Renal pelvis (tissue), 4 donors: ENCODE measurements around the gene IER3IP1. TPM values are rescaled to one million over a fixed set of nuclear protein-coding genes. Genes with fewer than 3 reads are reported as not detected.
A peak's percentile ranks its signal among the peaks of the same experiment; 100 is the strongest.
"Not testable (repeated sequence)": the region's sequence is repeated elsewhere in the genome, so short reads cannot be mapped to it uniquely, and the experiment has no call there.

Source experiments
- DNase-seq: peaks from one replicate; pipeline ENCODE4 v3.0.0-alpha.2; 2013
- polyA plus RNA-seq, 3 donors: library from polyadenylated mRNA; unstranded; fragments of 120-200 nt; gene quantifications; one replicate each; pipeline ENCODE4 v1.2.1, GENCODE V29; 2013; ENCODE audit not compliant: insufficient read length in 3 of 3

The IER3IP1 gene
- polyA plus RNA-seq, 3 donors: 31.2 to 33.6 (median 33.1) TPM

GRCh38 chr18:47168913-47169312 lies 7.3 kb downstream of the IER3IP1 start:
- DNase-seq: no peak

- DNase-seq: no peak
Observed at GRCh38 chr18:47168509-47168908, 7.7 kb downstream of the IER3IP1 start.

- no peak for DNase-seq
Observed at GRCh38 chr18:47166294-47166693, 9.9 kb downstream of the IER3IP1 start.

GRCh38 chr18:47163241-47163640 lies 12.9 kb downstream of the IER3IP1 start:
- DNase-seq: no peak

- no peak for DNase-seq
Observed at GRCh38 chr18:47160256-47160655, 15.9 kb downstream of the IER3IP1 start.

- not testable (repeated sequence) for DNase-seq
Observed at GRCh38 chr18:47158404-47158803, 17.8 kb downstream of the IER3IP1 start.

GRCh38 chr18:47151439-47151838 lies 24.7 kb downstream of the IER3IP1 start:
- DNase-seq: no peak

GRCh38 chr18:47150824-47151366 lies 25.3 kb downstream of the IER3IP1 start:
- no peak for DNase-seq

GRCh38 chr18:47150029-47150823 lies 25.9 kb downstream of the IER3IP1 start, which contains the start of gene HDHD2:
Gene HDHD2 (minus strand): TSS chr18:47150500. CDS start chr18:47136439, 14,061 bp downstream.
- DNase-seq: peak; percentile 78

GRCh38 chr18:47149457-47150028 lies 26.6 kb downstream of the IER3IP1 start:
- DNase-seq: no peak

- no peak for DNase-seq
Observed at GRCh38 chr18:47146206-47146605, 30.0 kb downstream of the IER3IP1 start.

- DNase-seq: no peak
Observed at GRCh38 chr18:47143899-47144485, 32.2 kb downstream of the IER3IP1 start.

GRCh38 chr18:47143153-47143552 lies 33.0 kb downstream of the IER3IP1 start:
- no peak for DNase-seq

GRCh38 chr18:47141289-47141688 lies 34.9 kb downstream of the IER3IP1 start:
- no peak for DNase-seq

- no peak for DNase-seq
Observed at GRCh38 chr18:47121146-47121545, 55.0 kb downstream of the IER3IP1 start.

GRCh38 chr18:47120428-47120827 lies 55.7 kb downstream of the IER3IP1 start:
- no peak for DNase-seq

GRCh38 chr18:47118981-47119380 lies 57.2 kb downstream of the IER3IP1 start:
- DNase-seq: no peak

- DNase-seq: no peak
Observed at GRCh38 chr18:47115205-47115604, 61.0 kb downstream of the IER3IP1 start.

GRCh38 chr18:47113796-47114540 lies 62.2 kb downstream of the IER3IP1 start:
- no peak for DNase-seq

GRCh38 chr18:47110492-47111274 lies 65.5 kb downstream of the IER3IP1 start:
- no peak for DNase-seq

- DNase-seq: no peak
Observed at GRCh38 chr18:47109720-47110119, 66.4 kb downstream of the IER3IP1 start.
